SK-N-SH treated with all-trans-retinoic acid at 6 μM for 48 hours (cell line): ENCODE measurements around the gene OR8K3.

Source experiments
- ATAC-seq: fragments of 200-7000 bp; cut with Tn5 transposase; 3 replicates; pipeline ENCODE4 v1.9.1; 2020; ENCODE audit warnings: mild to moderate bottlenecking, moderate library complexity
- ARNTL ChIP-seq: fragments of 450-650 bp; formaldehyde crosslinking; IDR thresholded peaks from 2 replicates; pipeline ENCODE4 v1.5.0; 2020; ENCODE audit warnings: low read depth, mild to moderate bottlenecking, moderate library complexity, borderline replicate concordance
- BACH2 ChIP-seq: fragments of 250-450 bp; sonication (Bioruptor Pico); IDR thresholded peaks from 2 replicates; pipeline ENCODE4 v1.9.0; 2021; ENCODE audit warnings: mild to moderate bottlenecking, borderline replicate concordance
- CREB5 ChIP-seq: fragments of 250-450 bp; sonication (Bioruptor Pico); IDR thresholded peaks from 2 replicates; pipeline ENCODE4 v1.5.1; 2020; ENCODE audit warnings: low read depth, mild to moderate bottlenecking, moderate library complexity
- CSDC2 ChIP-seq: fragments of 250-450 bp; sonication (Bioruptor Pico); IDR thresholded peaks from 2 replicates; pipeline ENCODE4 v1.5.0; 2020; ENCODE audit warnings: mild to moderate bottlenecking, moderate library complexity
- ESRRG ChIP-seq: fragments of 250-450 bp; sonication (Bioruptor Pico); IDR thresholded peaks from 2 replicates; pipeline ENCODE4 v1.6.1; 2021; ENCODE audit warnings: mild to moderate bottlenecking
- GLIS3 ChIP-seq: fragments of 250-450 bp; sonication (Bioruptor Pico); IDR thresholded peaks from 2 replicates; pipeline ENCODE4 v1.5.0; 2020; ENCODE audit warnings: mild to moderate bottlenecking, moderate library complexity
- ISL1 ChIP-seq: fragments of 250-450 bp; sonication (Bioruptor Pico); IDR thresholded peaks from 2 replicates; pipeline ENCODE4 v2.1.2; 2022; ENCODE audit warnings: mild to moderate bottlenecking, moderate library complexity
- OSR1 ChIP-seq: fragments of 250-450 bp; sonication (Bioruptor Pico); IDR thresholded peaks from 2 replicates; pipeline ENCODE4 v1.8.0; 2022; ENCODE audit warnings: moderate library complexity, mild to moderate bottlenecking, inconsistent platforms
- PPARA ChIP-seq: fragments of 250-450 bp; sonication (Bioruptor Pico); IDR thresholded peaks from 2 replicates; pipeline ENCODE4 v1.5.0; 2020; ENCODE audit warnings: mild to moderate bottlenecking, borderline replicate concordance
- RARB ChIP-seq: fragments of 250-450 bp; sonication (Bioruptor Pico); IDR thresholded peaks from 2 replicates; pipeline ENCODE4 v1.8.0; 2021; ENCODE audit warnings: mild to moderate bottlenecking, moderate library complexity
- SNAI2 ChIP-seq: fragments of 250-450 bp; sonication (Bioruptor Pico); IDR thresholded peaks from 2 replicates; pipeline ENCODE4 v1.5.0; 2020; ENCODE audit warnings: mild to moderate bottlenecking, moderate library complexity
- TCF4 ChIP-seq: fragments of 250-450 bp; sonication (Bioruptor Pico); IDR thresholded peaks from 2 replicates; pipeline ENCODE4 v1.8.0; 2021; ENCODE audit warnings: mild to moderate bottlenecking, moderate library complexity, borderline replicate concordance
- TOX ChIP-seq: fragments of 250-450 bp; sonication (Bioruptor Pico); IDR thresholded peaks from 2 replicates; pipeline ENCODE4 v1.8.0; 2021; ENCODE audit warnings: mild to moderate bottlenecking, moderate library complexity, borderline replicate concordance
- TSHZ2 ChIP-seq: fragments of 250-450 bp; sonication (Bioruptor Pico); IDR thresholded peaks from 2 replicates; pipeline ENCODE4 v1.5.0; 2020; ENCODE audit warnings: mild to moderate bottlenecking, moderate library complexity
- ZC3H10 ChIP-seq: fragments of 250-450 bp; sonication (Bioruptor Pico); IDR thresholded peaks from 2 replicates; pipeline ENCODE4 v1.5.1; 2021; ENCODE audit warnings: mild to moderate bottlenecking, moderate library complexity
- ZFP30 ChIP-seq: fragments of 450-650 bp; formaldehyde crosslinking; IDR thresholded peaks from 2 replicates; pipeline ENCODE4 v1.5.0; 2022; ENCODE audit warnings: mild to moderate bottlenecking, moderate library complexity
- ZNF565 ChIP-seq: fragments of 450-650 bp; formaldehyde crosslinking; conservative IDR thresholded peaks from 2 replicates; pipeline ENCODE4 v1.5.0; 2020; ENCODE audit warnings: low read depth, mild to moderate bottlenecking, moderate library complexity
- ZNF70 ChIP-seq: fragments of 450-650 bp; formaldehyde crosslinking; IDR thresholded peaks from 2 replicates; pipeline ENCODE4 v1.5.0; 2020; ENCODE audit warnings: mild to moderate bottlenecking, moderate library complexity
- ZNF8 ChIP-seq: fragments of 450-650 bp; formaldehyde crosslinking; IDR thresholded peaks from 2 replicates; pipeline ENCODE4 v1.5.0; 2020; ENCODE audit warnings: mild to moderate bottlenecking, moderate library complexity
- TF ChIP-seq, protein P1 (sequence below): fragments of 250-450 bp; sonication (Bioruptor Pico); IDR thresholded peaks from 2 replicates; pipeline ENCODE4 v1.8.0; 2020; ENCODE audit warnings: mild to moderate bottlenecking, moderate library complexity, borderline replicate concordance
- TF ChIP-seq, protein P2 (sequence below): fragments of 250-450 bp; sonication (Bioruptor Pico); IDR thresholded peaks from 2 replicates; pipeline ENCODE4 v1.8.0; 2021; ENCODE audit warnings: low read depth, mild to moderate bottlenecking, moderate library complexity, borderline replicate concordance

Gene OR8K3

GRCh38 chr11:56292154-56292553, 22.8 kb upstream of the OR8K3 start, which contains the start of gene OR8H1:
Gene OR8H1, minus strand, starts transcription at chr11:56292254. Its CDS starts 1,192 bp downstream, at chr11:56291062.
- no peak for TF ChIP-seq ZNF565
- no peak for ATAC-seq

GRCh38 chr11:56296898-56297297, 18.0 kb upstream of the OR8K3 start:
- TF ChIP-seq ZC3H10 (CRISPR knock-in tag): no peak
- TF ChIP-seq, protein P1, sequence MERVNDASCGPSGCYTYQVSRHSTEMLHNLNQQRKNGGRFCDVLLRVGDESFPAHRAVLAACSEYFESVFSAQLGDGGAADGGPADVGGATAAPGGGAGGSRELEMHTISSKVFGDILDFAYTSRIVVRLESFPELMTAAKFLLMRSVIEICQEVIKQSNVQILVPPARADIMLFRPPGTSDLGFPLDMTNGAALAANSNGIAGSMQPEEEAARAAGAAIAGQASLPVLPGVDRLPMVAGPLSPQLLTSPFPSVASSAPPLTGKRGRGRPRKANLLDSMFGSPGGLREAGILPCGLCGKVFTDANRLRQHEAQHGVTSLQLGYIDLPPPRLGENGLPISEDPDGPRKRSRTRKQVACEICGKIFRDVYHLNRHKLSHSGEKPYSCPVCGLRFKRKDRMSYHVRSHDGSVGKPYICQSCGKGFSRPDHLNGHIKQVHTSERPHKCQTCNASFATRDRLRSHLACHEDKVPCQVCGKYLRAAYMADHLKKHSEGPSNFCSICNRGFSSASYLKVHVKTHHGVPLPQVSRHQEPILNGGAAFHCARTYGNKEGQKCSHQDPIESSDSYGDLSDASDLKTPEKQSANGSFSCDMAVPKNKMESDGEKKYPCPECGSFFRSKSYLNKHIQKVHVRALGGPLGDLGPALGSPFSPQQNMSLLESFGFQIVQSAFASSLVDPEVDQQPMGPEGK (CRISPR knock-in tag): no peak
- TF ChIP-seq CREB5: no peak
- TF ChIP-seq ZNF8 (CRISPR knock-in tag): no peak
- no peak for TF ChIP-seq RARB (CRISPR knock-in tag)
- TF ChIP-seq CSDC2 (CRISPR knock-in tag): no peak
- no peak for TF ChIP-seq ZFP30
- TF ChIP-seq BACH2 (CRISPR knock-in tag): no peak
- TF ChIP-seq SNAI2 (CRISPR knock-in tag): no peak
- no peak for TF ChIP-seq ISL1 (CRISPR knock-in tag)
- TF ChIP-seq ARNTL: no peak
- TF ChIP-seq PPARA (CRISPR knock-in tag): no peak
- no peak for TF ChIP-seq ZNF565
- TF ChIP-seq ESRRG (CRISPR knock-in tag): no peak
- no peak for TF ChIP-seq ZNF70 (CRISPR knock-in tag)
- TF ChIP-seq, protein P2, sequence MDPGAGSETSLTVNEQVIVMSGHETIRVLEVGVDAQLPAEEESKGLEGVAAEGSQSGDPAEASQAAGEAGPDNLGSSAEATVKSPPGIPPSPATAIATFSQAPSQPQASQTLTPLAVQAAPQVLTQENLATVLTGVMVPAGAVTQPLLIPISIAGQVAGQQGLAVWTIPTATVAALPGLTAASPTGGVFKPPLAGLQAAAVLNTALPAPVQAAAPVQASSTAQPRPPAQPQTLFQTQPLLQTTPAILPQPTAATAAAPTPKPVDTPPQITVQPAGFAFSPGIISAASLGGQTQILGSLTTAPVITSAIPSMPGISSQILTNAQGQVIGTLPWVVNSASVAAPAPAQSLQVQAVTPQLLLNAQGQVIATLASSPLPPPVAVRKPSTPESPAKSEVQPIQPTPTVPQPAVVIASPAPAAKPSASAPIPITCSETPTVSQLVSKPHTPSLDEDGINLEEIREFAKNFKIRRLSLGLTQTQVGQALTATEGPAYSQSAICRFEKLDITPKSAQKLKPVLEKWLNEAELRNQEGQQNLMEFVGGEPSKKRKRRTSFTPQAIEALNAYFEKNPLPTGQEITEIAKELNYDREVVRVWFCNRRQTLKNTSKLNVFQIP: no peak
- no peak for TF ChIP-seq GLIS3 (CRISPR knock-in tag)
- TF ChIP-seq, all 23 proteins: peak for 0
- no peak for ATAC-seq

DNA sequence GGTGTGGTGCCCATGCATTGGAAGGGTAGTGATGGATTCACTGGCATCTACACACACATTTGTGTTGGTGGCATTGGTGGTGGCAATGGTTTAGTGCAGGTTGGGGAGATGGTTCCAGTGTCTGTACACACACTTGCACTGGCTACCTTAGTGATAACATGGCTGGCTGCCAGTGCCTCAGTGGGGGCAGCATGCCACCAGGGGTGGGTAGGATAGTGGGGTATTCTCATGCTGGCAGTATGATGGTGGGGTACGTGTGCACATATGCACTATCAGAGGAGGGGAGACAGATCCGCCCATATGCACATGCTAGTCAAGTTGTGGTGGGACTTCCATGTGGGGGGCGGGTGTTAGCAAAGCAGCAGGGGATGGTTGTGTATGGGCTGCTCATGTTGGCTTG, 7.1 kb upstream of the OR8K3 start:
- ATAC-seq: no peak

DNA sequence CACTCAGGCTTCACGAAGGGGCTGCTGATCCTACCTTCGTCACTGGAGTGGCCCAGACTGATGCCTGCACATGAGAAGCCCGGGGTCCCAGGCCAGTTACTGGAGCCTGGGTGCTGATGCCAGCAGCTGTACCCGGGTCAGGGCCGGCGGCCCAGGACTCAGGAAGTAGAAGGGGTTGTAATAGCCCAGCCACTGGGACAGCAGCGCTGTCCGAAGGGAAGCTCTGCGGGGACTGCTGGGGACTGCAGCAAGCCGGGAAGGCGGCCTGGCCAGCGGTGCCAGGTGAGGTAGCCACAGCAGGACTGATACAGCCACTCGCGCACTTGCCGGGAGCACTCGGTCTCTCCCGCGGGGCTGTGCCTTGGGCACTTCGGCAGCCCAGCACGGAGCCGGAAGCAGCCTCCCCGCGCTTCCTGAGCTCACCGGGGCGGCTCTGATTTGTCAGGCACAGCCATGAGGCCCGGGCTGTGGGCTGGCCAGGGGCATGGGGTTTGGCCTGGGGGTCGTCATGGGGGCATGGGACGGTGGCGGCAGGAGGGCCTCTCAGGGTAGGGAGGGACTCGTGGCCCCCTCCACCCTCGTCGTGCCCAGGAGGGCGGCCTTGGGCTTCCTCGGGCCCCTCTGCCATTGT, 17.0 kb downstream of the OR8K3 start:
- peak; percentile 85 for ATAC-seq
- no peak for TF ChIP-seq ESRRG (CRISPR knock-in tag)
- TF ChIP-seq TCF4 (CRISPR knock-in tag): no peak
- no peak for TF ChIP-seq ISL1 (CRISPR knock-in tag)
- no peak for TF ChIP-seq TSHZ2 (CRISPR knock-in tag)
- TF ChIP-seq, protein P1 (CRISPR knock-in tag): no peak
- TF ChIP-seq TOX (CRISPR knock-in tag): no peak
- no peak for TF ChIP-seq BACH2 (CRISPR knock-in tag)
- no peak for TF ChIP-seq ZNF70 (CRISPR knock-in tag)
- no peak for TF ChIP-seq RARB (CRISPR knock-in tag)
- no peak for TF ChIP-seq PPARA (CRISPR knock-in tag)
- no peak for TF ChIP-seq ARNTL
- no peak for TF ChIP-seq OSR1 (CRISPR knock-in tag)

More for the DNA sequence above, 7.1 kb upstream of the OR8K3 start:
- TF ChIP-seq ZFP30: no peak
